ENCODE measurements around the gene ROS1.
"Not testable (repeated sequence)": the region's sequence is repeated elsewhere in the genome, so short reads cannot be mapped to it uniquely, and the experiment has no call there.

Gene ROS1

DNA sequence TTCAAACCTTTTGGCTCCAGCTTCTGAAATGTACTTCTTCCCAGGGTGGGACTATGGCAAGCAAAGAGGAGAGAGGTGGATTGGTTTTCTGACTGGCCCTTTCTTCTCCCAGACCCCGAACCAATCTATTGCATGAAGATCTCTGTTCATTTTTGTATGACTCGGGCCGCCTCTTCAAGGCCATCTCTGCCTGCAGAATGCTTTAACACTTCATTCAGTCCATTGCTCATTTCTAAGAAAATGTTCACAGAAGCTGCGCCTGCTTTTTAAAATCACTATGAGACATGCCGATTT lies 158.7 kb downstream of the ROS1 start:
- no peak for DNase-seq (ENCODE audit: low read depth in 2 of 2)

DNA sequence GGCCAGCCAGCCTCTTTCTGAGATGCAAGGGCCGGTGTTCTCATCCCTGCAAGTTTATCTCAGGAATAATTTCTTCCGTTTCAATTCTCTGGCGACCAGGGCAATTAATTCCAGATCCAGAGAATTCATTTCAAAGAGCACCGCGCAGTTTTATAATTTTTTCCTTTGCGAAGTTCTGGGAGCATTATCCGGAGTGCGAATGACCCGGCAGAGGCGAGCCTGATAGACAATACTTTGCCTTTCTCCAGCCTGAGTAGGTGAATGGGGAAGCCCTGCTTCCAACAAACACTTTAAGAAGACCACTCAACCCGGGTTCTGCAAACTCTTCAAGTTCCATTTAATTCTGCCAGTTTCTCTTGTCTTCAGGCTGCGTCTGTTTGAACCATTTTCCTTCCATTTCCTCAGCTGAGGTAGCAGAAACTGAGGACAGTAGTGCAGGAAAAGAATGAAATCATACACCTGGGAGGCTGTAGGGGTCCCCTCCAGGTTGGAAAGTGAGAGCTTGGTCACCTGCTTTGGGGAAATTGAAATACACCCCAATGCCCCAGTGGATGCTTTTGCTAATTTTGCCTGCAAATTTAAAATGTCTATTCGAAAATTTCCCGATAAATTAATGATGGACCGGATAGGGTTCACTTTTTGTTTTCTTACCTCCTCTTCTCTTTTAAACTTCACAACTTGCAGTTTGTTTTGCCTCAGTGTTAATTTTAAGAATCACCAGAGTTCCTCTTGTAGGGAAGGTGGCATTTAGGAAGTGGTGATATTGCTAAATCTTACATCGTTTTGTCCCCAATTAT lies 159.3 kb downstream of the ROS1 start:
- DNase-seq (ENCODE audit: low read depth in 2 of 2): no peak

DNA sequence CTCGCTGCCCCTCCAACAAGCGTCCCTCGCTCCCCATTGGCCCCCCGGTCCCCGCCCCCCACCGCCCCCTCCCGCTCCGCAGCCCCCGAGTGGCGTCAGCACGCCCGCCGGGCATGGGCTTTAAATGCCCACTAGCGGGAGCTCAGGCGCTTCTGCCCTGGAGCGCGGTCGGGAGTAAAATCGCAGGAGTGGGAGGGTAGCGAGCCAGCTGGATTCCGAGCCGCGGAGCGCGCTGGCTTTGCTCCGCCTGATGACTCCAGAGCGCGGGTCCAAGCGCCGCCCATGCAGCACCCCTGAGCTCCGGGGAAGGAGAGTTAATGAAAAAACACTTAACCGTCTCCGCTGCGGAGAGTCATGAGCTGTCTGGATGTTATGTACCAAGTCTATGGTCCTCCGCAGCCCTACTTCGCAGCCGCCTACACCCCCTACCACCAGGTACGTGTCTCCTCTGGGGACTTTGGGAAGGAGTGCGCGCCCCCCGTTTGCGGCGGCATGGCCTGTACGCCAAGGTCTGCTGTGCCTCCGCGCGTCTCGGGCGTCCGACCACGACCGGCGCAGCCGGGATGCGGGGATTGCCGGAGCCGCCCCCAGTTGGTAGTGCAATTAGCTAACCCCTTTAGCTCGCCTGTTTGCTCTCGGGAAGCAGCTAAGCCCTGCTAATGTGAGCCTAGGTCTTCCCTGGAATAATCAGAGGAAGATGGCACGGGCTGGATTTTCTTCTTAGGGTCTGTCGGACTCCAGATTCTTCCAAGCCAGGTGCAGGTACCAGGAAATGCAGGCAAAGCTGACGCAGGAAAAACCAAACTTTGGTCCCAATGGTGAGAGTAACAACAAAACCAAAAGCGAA lies 160.1 kb downstream of the ROS1 start, which contains the start of gene VGLL2:
Gene VGLL2 (plus strand): TSS at position 149 of the 847 bp plus-strand sequence. CDS start 206 bp downstream, at position 355.
- DNase-seq (ENCODE audit: low read depth in 2 of 2): no peak

DNA sequence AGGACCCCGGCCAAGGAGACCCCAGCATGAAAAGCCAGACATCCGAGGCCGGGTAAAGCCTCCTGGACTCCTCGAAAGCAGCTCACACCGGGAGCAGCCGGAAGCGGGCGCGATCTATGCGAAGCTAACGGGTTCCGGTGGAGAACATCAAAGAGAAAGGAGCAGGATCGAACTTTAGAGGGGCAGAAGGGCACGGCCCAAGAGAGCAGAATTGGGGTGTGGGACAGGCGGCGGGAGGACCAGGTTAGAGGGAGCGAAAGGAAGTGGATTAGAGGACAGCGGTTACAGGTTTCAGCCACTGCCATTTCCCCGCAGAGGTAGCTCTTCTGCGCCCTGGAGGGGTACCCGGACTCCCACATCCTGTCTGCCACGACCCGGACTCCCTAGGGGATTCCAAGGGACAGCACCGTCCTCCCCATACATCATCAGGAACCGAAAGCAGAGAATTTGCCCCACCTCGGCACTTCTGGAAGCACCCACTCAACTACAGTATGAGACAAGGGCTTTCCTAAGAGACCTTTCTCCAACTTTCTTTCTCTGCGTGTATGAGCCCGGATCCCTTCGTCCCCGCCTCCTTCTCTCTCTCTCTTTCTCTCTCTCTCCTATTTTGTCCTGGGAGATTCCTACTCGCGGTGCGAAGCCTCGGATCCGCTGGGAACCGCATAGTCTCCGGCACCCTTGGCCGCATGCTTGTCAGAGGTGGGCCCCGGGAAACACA lies 160.9 kb downstream of the ROS1 start:
- no peak for DNase-seq (ENCODE audit: low read depth in 2 of 2)

DNA sequence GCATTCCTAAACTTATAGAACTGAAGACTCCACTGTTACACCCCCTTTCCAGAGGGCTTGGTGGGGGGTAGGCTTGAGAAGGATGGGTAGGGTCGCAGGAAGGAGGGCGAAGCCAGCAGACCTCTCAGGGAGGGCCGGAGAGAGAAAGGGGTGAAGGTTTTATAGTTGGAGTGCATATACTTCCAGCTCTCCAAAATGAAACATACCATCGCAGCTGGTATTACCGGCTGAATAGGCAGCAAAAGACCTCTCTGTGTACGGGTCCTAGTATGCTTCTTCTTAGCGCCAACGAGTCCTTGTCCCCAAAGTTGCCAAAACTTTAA lies 161.4 kb downstream of the ROS1 start:
- no peak for DNase-seq (ENCODE audit: low read depth in 2 of 2)

DNA sequence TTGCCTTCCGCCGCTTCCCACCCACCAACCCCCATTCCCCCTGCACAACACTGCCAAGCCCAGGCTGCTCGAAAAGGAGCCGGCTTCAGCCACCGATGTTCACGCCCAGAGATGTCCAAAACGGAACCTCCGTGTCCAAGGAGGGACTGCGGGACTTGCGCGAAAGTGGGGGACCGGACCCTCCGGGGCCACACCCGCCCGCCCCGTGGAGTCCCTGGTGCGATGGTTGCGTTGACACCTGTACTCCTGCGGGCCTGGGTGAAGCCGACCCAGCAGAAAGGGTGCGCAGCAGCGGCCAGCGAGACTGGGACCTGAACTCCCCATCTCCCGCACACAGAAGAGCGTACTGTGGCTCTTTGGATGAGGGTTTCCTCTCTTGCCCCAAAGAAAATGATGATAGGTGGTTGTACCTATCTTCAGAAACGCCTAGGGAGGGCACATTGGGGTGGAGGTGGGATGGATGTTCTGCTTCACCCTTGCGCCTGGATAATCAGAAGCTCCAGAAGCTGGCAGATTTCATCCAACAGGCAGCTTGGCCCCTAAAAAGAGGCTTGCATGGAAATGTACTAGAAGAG lies 162.3 kb downstream of the ROS1 start:
- DNase-seq (ENCODE audit: low read depth in 2 of 2): no peak

DNA sequence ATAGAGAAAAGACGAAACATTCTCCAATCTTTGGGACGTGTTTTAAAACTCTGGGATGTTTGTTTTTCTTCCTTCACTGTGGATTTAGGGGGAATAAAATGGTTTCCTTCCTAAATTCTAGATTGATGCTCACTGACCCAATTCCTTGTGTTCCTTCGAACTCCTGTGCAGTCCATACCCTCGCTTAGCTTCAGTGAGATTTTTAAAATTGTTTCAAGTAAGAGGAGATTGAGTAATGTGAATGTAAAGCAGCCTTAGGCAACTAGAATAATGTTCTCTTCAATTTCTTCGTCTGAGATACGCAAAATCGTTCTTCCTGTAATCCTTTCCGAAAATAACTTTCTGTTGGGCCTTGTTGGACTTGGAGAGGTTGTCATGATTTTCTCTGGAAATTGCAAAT lies 162.9 kb downstream of the ROS1 start:
- DNase-seq (ENCODE audit: low read depth in 2 of 2): no peak

DNA sequence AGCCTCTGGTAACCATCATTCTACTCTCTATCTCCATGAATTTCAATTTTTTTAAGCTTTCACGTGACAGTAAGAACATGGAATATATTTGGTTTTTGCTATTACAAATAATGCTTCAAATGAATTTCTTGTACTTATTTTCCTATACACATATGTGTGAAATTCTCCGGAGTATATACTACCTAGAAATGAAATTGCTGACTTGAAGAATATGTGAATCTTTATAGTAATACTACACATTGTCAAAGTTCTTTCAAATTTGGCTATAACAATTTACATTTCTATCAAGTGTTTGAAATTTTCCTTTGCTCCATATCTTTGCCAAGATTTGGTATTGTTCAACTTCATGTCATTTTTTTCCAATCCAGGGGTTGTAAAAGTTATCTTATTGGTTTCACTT lies 172.0 kb downstream of the ROS1 start:
- no peak for DNase-seq (ENCODE audit: low read depth in 2 of 2)

DNA sequence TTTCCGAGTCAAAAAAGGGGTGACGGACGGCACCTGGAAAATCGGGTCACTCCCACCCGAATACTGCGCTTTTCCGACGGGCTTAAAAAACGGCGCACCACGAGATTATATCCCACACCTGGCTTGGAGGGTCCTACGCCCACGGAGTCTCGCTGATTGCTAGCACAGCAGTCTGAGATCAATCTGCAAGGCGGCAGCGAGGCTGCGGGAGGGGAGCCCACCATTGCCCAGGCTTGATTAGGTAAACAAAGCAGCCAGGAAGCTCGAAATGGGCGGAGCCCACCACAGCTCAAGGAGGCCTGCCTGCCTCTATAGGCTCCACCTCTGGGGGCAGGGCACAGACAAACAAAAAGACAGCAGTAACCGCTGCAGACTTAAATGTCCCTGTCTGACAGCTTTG lies 180.8 kb downstream of the ROS1 start:
- not testable (repeated sequence) for DNase-seq (ENCODE audit: low read depth in 2 of 2)

DNA sequence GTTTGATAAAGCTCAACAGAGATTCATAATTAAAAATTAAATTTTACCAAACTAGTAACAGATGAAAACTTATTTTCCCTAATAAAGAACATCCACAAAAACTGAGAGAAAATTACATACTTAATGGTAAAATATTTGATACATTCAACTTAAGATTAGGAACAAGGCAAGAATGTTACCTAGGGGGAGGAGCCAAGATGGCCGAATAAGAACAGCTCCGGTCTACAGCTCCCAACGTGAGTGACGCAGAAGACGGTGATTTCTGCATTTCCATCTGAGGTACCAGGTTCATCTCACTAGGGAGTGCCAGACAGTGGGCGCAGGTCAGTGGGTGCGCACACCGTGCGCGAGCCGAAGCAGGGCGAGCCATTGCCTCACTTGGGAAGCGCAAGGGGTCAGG lies 181.2 kb downstream of the ROS1 start:
- DNase-seq (ENCODE audit: low read depth in 2 of 2): not testable (repeated sequence)
